CD1c-positive myeloid dendritic cell (primary cell): ENCODE data around the gene MYL10.

ENCODE experiments used
- DNase-seq: peaks from one replicate; pipeline ENCODE4 v3.0.0-alpha.2; 2016; ENCODE audit errors: extremely low spot score

Gene MYL10

DNA sequence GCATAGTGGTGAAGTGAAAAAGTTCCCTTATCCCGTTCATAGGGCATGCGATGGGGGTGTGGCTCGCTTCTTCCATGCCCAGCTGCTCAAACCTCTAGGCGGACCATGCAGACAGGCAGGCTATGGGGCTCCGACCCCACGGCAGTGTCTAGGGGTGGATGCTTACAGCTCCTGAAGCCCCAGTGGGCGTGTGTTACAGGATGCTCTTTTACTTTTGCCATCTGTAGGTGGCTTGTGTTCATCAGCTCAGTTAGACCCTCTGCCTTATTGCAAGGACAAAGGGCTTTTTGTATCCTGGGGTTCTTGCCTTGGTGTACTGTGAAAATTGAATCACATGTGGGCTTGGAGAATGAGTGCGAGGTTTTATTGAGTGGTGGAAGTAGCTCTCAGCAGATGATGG, at the start of gene MYL10:
Gene MYL10 (minus strand): TSS at position 126 of the 400 bp plus-strand sequence. CDS start 178 bp downstream, outside the sequence.
- no peak for DNase-seq

DNA sequence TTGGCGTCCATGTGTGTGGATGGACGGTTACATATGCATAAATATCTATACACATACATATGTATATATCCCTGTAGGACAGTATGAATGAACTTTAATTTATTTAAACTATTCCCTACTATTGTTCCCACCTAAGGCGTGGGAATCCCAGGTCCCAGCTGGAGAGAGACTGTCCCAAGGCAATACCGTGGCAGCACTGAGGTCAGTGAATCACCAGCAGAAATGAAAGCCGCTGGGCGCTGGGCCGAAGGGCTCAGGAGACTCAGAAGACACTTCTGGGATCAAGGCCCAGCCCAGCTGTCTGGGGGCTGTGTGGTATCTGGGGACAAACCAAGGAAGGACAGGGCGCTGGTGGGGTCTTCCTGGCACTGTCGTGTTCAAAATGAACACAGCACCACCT, 49.6 kb upstream of the MYL10 start:
- no peak for DNase-seq

DNA sequence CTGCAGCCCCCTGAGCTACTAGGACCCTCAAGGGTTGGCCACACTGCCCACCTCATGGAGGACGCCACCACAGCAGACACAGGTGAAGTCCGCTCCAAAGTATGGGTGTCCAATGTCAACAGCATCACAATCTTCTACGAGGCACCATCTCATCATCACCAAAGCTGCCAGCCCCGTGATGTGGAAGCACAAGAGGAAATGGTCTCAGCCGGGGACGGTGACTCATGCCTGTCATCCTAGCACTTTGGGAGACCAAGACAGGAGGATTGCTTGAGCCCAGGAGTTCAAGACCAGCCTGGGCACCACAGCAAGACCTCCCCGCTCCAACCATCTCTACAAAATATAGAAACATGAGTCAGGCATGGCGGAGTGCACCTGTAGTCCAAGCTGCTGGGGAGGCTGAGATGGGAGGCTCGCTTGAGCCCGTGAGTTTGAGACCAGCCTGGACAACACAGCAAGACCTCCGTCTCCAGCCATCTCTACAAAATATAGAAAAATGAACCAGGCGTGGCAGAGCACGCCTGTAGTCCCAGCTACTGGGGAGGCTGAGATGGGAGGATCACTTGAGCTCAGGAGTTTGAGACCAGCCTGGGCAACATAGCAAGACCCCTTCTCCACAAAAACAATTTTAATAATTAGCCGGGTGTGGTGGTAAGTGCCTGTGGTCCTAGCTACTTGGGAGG, 48.8 kb upstream of the MYL10 start:
- peak; percentile 20 for DNase-seq

DNA sequence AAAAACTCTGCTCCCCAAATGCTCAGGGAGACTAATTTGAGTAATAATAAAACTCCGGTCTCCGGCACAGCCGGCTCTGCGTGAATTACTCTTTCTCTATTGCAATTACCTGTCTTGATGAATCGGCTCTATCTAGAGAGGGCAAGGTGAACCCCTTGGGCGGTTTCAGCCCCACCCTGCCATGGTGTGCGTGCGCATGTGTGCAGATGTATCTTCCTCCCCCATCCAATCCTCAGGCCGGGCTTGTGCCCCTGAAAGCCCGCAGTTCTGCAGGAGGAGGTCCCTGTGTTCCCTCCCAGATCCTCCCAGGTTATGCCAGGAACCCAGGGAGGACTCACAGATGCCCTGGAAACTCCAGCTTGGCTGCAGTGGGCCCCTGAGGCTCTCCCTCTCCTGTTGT, 48.3 kb upstream of the MYL10 start:
- no peak for DNase-seq

DNA sequence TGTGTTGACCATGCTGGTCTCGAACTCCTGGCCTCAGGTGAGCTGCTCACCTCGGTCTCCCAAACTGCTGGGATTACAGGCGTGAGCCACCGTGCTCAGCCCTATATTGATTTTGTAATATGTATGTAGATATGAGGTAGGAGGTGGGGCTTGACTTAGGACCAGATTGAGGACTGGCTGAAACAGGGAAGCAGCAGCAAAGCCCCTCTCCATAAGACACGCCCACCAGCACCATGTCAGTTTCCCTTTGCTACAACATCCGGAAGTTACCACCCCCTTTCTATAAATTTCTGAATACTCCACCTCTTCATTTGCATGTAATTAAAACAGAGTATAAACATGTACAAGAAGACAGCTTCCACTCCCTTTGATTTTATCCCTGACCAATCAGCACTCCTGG, 47.9 kb upstream of the MYL10 start:
- no peak for DNase-seq

DNA sequence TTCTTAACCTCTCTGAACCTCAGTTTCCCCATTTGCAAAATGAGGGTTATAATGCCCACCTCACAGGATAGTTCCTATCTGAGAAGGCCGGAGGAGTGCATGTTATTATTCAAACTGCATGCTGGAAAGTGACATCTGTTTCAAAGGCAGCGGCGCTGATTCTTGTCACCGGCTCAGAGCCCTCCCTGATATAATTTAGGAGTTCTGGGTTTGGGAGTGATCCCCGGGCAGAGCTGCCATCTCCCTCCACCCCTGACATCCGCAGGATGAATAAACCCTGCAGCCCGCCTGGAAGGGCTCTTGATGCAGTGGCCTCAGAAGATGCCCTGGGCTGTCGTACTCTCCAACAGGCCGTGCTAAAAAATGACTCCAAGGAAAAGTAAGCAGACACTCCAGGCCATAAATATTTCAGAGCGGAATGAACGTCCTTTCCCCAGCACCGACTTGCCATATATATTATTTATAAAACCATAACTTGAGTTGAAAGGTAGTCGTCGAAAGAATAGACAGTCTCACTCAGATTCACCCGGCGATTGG, 47.0 kb upstream of the MYL10 start:
- DNase-seq = no peak

DNA sequence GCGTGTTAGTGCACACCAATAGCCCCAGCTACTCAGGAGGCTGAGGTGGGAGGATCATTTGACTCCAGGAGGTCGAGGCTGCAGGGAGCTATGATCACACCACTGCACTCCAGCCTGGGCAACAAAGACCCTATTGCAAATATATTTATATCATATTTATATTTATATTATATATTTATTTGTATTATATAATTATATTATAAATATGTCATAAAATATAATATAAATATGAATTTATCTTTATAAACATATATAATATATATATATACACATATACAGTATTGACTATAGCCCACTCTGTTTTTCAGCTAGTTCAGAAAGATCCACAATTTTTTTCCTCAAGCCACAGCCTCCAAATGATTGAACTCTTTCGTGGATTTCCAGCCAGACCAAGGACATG, 45.3 kb upstream of the MYL10 start:
- DNase-seq = no peak

DNA sequence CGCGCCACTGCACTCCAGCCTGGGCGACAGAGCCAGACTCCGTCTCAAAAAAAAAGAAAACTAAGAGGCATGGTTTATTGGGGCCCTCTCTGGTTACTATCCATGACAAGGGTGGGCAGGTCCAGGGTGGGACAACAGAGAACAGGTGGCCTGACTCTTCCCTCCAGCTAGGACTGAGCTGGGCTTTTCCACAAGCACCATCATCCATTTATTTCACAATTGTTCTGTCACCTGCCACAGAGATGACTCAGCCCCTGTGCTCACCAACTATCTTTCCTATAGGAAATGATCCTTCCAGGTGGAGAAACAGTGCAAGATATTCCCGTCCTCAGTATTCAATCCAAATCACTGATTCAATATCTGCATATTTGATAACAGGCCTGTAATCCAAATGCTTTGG, 44.9 kb upstream of the MYL10 start:
- no peak for DNase-seq

DNA sequence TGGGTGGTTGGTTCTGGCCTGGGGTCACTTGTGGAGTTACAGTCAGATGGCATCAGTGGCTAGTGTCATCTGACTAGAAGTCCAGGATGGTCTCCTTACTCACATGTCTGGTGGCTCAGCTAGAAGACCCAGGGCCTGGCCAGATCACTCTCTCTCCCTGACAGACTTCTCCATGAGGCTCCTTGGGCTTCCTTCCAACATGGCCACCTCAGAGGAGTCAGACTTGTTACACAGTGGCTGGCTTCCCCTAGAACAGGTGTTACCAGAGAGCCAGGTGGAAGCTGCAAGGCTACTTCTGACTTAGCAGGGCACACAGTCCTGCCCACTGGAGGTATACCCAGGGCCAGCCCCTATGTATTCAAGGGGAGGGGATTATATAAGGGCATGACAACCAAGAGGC, 44.2 kb upstream of the MYL10 start:
- no peak for DNase-seq

DNA sequence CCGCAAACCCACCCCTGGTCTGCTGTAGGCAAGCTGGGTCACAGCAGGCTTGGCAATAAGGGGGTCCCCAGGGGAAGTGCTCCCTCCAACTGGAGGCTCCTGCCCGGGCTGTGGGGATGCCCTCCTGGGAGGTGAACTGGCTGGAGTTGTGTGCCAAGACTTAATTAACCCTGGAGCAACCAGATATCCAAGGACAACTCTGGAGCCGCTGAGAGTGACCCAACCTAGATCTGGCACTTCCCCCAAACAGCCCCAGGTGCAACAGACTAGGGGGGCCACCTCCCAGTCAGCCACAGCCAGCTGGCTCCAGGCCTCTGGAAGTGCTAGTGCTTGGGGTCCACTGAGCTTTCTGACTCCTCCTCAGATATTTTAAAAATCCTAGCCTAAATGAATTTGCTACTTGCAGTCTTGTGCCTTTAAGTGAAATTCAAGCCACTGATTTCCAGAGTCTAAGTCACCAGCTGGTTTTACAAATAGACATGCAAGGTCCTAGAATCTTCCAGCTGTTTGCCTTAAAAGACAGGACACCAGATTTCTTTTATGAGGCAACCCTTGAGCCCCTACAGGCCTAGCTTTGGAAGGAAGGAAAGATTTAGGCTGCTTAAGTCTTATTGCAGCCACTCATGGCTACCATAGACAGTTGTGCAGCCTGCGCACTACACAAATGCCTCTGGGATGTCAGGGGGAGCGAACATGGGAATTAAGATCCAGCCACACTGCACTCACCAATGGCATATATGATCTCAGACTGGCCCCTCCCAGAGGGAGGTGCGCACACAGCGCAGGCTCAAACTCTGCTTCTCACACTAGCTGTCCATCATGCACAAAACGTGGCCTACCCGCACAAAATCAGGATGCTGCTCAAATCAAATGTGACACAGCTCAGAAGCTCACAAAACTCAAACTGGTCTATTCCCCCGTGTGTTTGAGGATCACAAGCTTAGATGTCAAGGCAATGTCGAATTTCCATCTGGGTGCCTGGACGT, 42.6 kb upstream of the MYL10 start:
- DNase-seq = no peak

DNA sequence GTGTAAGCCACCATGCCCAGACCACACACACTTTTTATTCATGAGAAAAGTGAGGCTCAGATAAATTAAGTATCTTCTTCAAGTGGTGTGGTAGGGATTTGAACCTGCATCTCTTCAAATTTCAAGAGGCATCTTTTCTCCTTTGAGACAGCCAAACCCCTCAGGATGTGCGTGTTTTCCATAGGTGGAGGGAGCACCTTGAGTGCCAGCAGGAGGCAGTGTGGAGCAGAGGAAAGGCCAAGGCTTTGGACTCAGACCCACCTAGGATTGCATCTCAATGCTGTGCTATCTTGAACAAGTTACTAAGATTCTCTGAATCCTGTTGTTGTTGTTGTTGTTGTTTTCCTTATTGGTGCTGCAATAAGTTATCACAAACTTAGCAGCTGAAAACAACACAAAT, 40.2 kb upstream of the MYL10 start:
- DNase-seq = peak; percentile 6

DNA sequence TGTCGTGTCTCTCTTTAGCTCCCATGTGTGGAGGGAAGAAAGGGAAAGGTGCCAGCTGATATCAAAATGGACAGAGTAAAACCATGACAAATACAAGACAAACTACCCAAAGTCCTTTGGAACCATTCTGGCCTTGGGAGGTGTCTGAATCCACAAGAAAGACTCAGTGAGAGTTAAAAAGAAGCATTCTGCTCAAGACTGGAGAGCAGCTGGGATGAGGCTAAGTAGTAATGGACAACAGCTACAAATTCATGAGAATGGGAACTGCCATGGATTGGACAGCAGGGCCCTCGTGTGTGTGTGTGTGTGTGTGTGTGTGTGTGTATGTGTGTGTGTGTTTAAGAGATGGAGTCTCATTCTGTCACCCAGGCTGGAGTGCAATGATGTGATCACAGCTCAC, 39.6 kb upstream of the MYL10 start:
- DNase-seq = no peak

DNA sequence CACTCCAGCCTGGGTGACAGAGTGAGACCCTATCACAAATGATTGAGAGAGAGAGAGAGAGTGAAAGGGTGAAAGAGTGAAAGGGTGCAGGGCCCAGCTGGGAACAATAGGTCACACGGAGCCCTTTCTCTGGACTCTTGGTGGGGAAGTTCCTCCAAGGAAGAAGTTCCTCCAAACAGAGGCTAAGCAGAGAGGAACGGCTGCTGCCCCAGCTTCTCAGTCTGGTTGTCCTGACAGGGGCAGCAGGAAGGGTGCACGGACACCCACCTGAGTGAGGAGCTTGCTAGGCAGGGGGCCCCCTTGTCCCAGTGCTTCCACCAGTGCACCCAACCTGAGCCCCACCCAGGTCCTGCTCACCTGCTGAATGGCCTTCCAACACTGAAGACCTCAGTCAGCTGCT, 38.8 kb upstream of the MYL10 start:
- DNase-seq = peak; percentile 23

DNA sequence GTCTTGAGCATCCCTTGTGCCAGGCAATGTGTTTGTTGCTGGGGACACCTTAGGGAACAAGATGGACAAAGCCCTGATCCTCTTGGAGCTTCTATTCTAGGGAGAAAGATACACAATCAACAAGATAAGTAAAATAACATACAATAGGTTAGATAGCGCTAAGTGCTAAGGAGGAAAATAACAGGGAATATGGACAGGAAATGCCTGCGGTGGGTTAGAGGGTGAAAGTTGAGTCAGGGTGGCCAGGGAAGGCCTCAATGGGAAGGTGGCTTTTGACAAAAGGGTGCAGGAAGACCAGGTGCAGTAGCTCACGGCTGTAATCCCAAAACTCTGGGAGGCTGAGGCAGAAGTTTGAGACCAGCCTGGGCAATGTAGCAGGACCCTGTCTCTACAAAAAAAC, 38.3 kb upstream of the MYL10 start:
- DNase-seq = no peak

DNA sequence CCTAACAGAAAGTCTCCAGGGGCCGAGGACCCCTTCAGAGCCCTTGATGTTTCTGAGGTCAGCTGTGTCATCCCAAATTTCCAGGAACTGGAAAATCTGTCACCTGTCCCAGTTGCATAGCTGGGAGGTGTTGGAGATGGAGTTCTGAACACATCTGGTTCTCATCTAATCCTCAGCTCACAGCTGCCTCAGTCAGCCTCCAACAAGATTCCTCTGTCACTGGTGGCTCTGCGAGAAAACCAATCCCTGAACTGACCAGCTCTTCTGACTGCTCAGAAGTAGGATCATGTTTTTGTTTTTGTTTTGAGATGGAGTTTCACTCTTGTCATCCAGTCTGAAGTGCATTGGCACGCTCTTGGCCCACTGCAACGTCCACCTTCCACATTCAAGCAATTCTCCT, 37.6 kb upstream of the MYL10 start:
- DNase-seq = no peak

DNA sequence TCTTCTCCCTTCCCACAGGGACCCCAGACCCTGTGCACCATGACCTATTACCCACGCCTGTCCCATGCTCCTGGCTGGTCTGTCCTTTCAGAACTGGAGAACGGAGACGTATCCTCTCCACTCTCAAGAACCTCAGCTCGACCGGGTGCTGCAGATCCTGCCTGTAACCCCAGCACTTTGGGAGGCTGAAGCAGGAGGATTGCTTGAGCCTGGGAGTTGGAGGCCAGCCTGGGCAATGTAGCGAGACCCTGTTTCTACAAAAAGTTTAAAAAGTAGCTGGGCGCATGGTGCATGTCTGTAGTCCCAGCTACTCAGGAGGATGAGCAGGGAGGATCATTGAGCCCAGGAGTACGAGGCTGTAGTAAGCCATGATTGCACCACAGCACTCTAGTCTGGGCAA, 37.2 kb upstream of the MYL10 start:
- no peak for DNase-seq

DNA sequence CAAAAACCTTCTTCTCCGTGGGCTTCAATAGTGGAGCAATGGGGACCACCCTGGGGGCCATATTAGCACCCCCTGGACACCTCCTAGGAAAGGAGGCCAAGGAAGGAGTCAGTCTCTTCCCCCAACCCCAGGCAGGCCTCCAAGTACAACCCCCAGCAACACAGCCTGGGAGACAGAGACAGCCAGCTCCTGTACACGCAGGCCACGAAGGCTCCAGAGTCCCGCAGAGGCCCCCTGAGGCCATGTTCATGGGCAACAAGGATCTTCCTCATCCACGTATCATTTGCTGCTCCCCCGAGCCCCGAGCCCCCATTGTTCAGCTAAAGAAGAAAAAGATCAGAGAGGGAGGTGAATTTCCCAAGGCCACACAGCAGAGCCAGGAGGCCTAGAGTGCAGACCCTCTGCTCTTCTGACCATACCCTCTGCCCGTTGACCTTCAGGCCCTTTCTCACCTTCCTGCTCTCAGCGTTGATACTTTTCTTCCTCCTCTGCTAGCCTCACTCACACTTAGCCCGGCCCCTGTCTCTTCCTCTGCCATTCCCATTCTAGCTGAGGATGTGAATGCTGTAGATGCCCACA, 35.9 kb upstream of the MYL10 start:
- DNase-seq = no peak

DNA sequence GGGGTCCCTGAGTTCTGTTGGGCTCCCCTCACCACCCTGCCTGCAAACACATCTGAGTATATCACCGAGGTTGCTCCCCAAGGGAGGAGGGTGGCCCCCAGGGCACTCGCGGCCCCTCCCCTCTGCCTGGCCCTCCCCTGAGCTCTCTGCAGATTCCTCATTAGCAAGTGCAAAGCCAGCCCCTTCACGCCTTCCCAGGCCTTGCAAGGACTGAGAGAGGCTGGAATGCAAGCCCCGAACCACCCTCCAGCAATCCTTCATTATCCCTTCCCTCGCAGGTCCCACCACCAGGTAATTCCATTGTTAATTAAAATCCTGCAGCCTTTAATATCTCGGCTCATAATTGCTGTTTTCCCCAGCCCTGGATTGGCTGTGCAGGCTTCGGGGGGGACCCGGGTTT, 35.3 kb upstream of the MYL10 start:
- no peak for DNase-seq

DNA sequence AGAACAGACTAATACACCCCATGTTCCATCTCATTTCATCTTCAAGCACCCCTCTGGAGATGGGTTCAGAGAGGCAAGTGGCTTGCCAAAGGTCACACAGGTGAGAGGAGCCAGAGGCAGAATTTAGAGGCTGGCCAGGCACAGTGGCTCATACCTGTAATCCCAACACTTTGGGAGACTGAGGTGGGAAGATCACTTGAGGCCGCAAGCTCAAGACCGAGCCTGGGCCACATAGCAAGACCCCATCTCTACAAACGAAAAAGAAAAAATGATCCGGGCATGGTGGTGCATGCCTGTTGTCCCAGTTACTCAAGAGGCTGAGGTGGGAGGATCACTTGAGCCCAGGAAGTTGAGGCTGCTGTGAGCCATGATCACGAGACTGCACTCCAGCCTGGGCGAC, 34.7 kb upstream of the MYL10 start:
- DNase-seq = no peak

DNA sequence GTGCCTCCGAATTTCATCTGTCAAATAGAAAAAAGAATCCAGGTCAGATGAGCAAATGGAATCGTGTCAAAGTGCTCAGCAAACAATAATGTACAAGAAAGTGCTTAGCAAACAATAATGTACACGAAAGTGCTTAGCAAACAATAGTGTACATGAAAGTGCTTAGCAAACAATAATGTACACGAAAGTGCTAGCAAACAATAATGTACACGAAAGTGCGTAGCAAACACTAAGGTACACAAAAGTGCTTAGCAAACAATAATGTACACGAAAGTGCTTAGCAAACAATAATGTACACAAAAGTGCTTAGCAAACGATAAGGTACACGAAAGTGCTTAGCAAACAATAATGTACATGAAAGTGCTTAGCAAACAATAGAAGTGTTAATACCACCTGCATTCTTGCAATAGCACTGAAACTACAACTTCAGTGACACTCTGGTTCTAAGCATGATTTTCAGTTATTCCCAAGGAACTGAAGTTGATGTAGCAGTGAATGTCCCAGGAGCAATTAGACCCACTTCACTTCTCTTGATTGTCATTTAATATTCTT, 33.4 kb upstream of the MYL10 start:
- no peak for DNase-seq

DNA sequence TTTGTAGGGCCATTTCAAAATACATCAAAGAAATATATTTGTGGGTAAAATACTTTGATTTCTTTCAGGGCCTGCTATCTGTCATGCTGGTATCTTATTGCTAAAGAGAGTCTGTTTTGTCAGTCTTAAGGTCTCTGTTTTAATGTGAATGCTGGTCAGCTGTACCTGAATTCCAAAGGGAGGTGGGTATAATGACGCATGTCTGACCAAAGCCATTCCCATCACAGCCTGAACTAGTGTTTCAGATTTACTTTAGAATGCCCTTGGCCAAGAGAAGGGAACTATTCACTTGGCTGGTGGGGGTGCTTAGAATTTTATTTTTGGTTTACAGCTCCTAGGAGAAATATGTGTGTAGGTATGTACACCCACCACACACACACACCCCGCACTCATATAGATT, 30.6 kb upstream of the MYL10 start:
- no peak for DNase-seq

DNA sequence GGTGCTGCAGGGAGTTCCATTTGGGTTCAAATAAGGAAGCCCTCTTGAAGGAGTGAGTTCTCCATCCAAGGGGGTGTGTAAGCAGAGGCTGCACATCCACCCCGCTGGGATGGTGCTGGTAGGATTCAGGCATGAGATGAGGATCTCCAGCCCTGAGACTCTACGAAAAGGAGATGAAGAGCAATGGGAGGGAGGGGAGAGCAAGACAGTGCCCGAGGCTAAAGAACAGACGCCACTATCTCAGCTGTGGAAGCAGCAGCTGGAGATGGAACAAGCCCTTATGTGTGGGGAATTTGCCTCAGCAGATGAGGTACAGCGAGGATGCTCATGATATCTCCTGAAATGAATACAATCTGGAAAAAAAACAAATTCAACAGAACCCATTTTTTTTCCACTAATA, 28.1 kb upstream of the MYL10 start:
- no peak for DNase-seq
